ENCODE data around the gene PRPH.
A peak's percentile ranks its signal among the peaks of the same experiment; 100 is the strongest.
"Not testable (repeated sequence)": the region's sequence is repeated elsewhere in the genome, so short reads cannot be mapped to it uniquely, and the experiment has no call there.

Gene PRPH

GRCh38 chr12:49276304-49277290 lies 18.4 kb upstream of the PRPH start:
- DNase-seq: no peak

- no peak for DNase-seq
Observed at GRCh38 chr12:49277466-49277865, 17.5 kb upstream of the PRPH start.

- no peak for DNase-seq
Observed at GRCh38 chr12:49279706-49280159, 15.2 kb upstream of the PRPH start.

GRCh38 chr12:49280545-49280944 lies 14.4 kb upstream of the PRPH start:
- DNase-seq: not testable (repeated sequence)

- no peak for DNase-seq
Observed at GRCh38 chr12:49282302-49282701, 12.6 kb upstream of the PRPH start.

GRCh38 chr12:49282740-49283375 lies 12.1 kb upstream of the PRPH start:
- not testable (repeated sequence) for DNase-seq

GRCh38 chr12:49283541-49284429 lies 11.2 kb upstream of the PRPH start:
- no peak for DNase-seq

- no peak for DNase-seq
Observed at GRCh38 chr12:49284672-49285071, 10.3 kb upstream of the PRPH start.

- no peak for DNase-seq
Observed at GRCh38 chr12:49287876-49288275, 7.1 kb upstream of the PRPH start.

- no peak for DNase-seq
Observed at GRCh38 chr12:49288412-49288853, 6.5 kb upstream of the PRPH start.

GRCh38 chr12:49288922-49289555 lies 5.9 kb upstream of the PRPH start:
- no peak for DNase-seq

- DNase-seq: peak; percentile 44
Observed at GRCh38 chr12:49292729-49293055, 2.3 kb upstream of the PRPH start.

- DNase-seq: peak; percentile 79
Observed at GRCh38 chr12:49293056-49293956, 1.6 kb upstream of the PRPH start.

GRCh38 chr12:49294086-49294803 lies 702 bp upstream of the PRPH start:
- no peak for DNase-seq

- DNase-seq: no peak
Observed at GRCh38 chr12:49294804-49295081, 204 bp upstream of the PRPH start.

GRCh38 chr12:49296034-49296835 lies 1.3 kb downstream of the PRPH start:
- no peak for DNase-seq

- no peak for DNase-seq
Observed at GRCh38 chr12:49296836-49297694, 2.1 kb downstream of the PRPH start.

- DNase-seq: no peak
Observed at GRCh38 chr12:49297695-49298060, 2.7 kb downstream of the PRPH start.

- no peak for DNase-seq
Observed at GRCh38 chr12:49298160-49298559, 3.2 kb downstream of the PRPH start.

All from SHP77 treated with DMSO at 0.1 percent for 48 hours (cell line).